GM10248 (cell line): ENCODE measurements around the gene SORT1.

Experiments used
- CTCF ChIA-PET: fragments of 300-600 bp; sonication (Branson Sonifier 250); formaldehyde crosslinking; extraction: SDS; loops from one replicate; lab custom pipeline; 2021; ENCODE audit warnings: antibody characterized with exemption; lab: Yijun Ruan, JAX
- POLR2A ChIA-PET: fragments of 350-650 bp; sonication (Branson Sonifier 250); formaldehyde crosslinking; extraction: SDS; loops from one replicate; lab custom pipeline; 2020; ENCODE audit warnings: antibody characterized with exemption; lab: Yijun Ruan, JAX
- DNase-seq: peaks from one replicate; pipeline ENCODE4 v3.0.0; 2012; ENCODE audit errors: extremely low spot score
- TF ChIP-seq, protein P1 (sequence below): IDR thresholded peaks from 2 replicates; pipeline ENCODE4 v1.5.1; 2012; ENCODE audit warnings: mild to moderate bottlenecking, low read depth; ENCODE audit errors: extremely low read depth, missing control alignments, control extremely low read depth

Gene SORT1

DNA sequence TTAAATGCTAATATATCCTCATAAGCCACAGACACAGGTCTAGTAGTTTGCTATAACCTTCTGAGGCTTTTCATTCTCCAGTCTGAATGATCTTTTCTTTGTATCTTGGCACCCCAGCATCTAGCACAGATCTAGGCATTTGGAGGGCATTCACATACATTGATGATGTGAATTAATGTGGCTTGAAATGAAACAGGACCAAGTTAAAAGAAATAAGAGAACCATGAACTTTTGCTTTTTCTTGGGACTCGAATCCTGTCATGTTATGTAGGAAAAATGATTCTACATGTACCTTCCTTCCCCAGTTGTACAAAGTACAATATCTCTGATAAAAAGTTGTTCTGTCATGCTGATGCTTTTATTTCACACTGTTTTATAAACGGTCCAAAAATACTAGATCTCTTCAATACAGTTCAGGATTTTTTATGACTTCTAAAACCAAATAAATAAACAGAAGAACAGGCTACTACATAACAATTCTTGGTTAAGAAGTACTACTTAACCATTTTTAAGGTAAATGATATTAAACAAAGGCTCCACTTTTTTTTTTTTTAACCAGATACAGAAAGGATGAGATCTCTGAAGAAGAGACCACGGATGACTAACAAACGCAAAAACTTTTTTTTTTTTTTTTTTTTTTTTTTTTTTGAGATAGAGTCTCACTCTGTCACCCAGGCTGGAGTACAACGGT, 3.0 kb downstream of the SORT1 start:
- ChIA-PET CTCF (interaction anchor here (1.6 to 8.8 kb wide), 3 partner anchors 8 to 144 kb away, joined by 3 to 197 read pairs (median 24); no protein-coding TSS in a partner anchor), POLR2A (no interaction called here)
- no peak for DNase-seq
- TF ChIP-seq, protein P1, sequence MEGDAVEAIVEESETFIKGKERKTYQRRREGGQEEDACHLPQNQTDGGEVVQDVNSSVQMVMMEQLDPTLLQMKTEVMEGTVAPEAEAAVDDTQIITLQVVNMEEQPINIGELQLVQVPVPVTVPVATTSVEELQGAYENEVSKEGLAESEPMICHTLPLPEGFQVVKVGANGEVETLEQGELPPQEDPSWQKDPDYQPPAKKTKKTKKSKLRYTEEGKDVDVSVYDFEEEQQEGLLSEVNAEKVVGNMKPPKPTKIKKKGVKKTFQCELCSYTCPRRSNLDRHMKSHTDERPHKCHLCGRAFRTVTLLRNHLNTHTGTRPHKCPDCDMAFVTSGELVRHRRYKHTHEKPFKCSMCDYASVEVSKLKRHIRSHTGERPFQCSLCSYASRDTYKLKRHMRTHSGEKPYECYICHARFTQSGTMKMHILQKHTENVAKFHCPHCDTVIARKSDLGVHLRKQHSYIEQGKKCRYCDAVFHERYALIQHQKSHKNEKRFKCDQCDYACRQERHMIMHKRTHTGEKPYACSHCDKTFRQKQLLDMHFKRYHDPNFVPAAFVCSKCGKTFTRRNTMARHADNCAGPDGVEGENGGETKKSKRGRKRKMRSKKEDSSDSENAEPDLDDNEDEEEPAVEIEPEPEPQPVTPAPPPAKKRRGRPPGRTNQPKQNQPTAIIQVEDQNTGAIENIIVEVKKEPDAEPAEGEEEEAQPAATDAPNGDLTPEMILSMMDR, result no peak

DNA sequence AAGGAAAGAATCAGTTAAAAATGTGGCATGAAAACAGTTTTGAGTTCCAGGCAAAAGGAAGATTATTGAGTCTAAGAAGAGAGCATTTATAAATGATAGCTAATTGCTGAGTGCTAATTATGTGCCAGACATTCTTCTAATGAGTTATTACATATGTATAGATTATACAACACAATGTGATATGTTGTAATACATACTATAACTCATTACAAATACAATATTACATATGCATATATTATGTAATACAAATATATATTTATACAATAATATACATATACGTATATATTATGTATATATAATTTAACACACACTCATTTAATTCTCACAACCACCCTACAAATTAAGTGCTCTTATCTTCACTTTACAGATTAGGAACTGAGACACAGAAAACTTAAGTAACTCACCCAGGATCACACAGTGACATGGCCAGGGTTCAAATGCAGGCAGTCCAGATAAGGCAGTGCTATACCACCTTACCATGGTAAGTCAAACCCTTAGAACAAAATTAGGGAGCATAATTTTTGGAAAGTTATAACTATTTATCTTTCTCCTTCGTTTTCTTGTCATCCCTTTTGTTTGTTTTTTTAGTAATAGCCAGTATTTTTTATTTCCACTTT, 4.0 kb downstream of the SORT1 start:
- POLR2A ChIA-PET, result no interaction called here
- TF ChIP-seq, protein P1, result no peak
- no peak for DNase-seq
- CTCF ChIA-PET, result interaction anchor here (0.7 to 2.0 kb wide), 3 partner anchors 14 to 116 kb away, joined by 3 to 4 read pairs (median 3); no protein-coding TSS in a partner anchor

DNA sequence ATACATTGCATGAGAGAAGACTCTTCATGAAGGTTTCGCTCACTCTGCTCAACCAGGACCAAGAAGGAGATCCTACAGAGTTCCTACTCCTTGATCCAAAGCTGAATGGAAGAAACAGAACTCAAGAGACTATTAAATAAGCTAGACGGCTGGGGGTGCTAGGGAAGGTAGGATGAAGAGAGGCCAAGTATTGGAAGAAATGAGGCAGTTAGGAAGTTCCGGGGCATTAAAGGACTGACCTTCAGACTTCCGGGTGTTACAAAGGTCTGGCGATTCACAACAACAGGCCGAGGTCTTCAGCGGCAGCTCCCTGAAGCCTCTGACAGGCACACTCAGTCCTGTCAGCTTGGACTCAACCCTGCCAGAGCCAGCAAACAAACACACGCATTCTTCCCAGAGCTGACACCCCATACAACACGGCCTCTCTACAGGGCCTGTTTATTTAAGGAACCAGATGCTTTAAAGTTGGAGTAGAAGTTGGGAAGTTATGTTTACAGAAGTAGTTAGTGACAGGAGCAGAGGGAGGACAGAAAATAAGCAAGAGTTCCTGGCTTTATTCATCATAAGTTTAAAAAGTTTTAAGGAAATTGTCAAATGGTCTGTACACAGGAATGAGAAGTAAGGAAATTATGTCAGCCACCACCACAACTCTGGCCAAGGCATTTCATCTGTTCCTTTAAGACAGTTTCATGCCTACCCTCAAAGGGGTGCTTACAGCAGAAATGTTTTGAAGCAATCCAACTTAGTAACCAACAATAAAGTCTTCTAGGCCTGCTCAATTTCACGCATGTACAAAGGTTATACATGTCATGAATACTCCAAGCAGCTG, 4.7 kb downstream of the SORT1 start:
- DNase-seq, result no peak
- TF ChIP-seq, protein P1, result no peak
- ChIA-PET CTCF (interaction anchor here (0.7 to 2.8 kb wide), 5 partner anchors 14 to 139 kb away, joined by 3 to 7 read pairs (median 3); no protein-coding TSS in a partner anchor), POLR2A (interaction anchor here (0.6 kb wide), 1 partner anchor 263 kb away, joined by 3 read pairs; no protein-coding TSS in a partner anchor)

DNA sequence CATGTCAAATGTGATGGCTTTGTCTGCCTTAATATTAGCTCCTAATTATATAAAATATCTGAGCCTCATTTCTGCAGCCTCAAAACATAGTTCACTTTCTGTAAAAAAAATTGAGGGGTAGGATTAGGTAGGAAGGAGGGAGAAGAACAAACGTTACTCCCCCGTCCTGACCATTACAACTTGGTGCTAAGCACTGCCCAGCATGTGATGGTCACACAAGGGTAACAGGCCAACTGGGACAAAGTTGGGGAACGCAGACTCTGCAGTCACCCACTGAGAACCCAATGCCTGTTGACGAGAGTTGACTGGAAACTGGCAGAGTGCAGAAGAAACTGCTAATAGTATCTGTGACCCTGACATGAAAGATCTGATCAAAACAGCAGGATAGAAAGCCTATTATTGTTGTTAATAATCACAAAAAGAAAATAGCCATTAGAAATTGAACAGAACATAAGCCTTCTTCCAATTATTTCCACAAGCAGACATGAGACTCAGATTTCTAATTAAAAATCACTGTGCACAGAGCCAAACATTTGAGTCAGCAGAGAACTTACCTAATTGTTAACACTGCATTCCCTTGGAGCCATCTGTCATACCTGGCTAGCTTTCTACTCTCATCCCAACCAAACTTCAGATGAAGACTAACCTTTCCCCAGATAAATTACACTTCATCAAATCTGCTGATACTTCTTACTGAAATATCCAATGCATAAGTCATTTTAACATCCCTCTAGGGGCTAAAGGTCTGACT, 5.5 kb downstream of the SORT1 start:
- TF ChIP-seq, protein P1, result no peak
- no peak for DNase-seq
- POLR2A ChIA-PET, result no interaction called here
- CTCF ChIA-PET, result interaction anchor here (0.8 to 2.8 kb wide), 6 partner anchors 8 to 140 kb away, joined by 3 to 11 read pairs (median 4); no protein-coding TSS in a partner anchor

DNA sequence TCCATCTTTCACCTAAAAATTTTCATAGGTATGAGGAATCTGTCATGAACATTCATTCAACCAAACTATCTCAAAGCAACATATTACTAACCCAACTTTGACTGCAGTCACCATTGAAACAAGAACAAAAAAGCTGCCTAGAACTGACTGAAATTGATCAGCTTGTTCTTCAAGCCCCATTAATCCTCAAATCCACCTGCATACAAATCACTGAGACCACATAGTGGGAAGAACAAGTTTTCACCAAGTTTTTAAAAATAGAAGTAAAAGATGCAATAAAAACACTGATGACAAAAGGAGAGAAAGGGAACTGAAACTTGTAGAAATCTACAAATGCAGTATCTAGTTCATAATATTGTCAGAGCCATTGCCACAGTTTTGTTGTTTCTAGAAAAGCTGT, 6.1 kb downstream of the SORT1 start:
- TF ChIP-seq, protein P1, result no peak
- peak; percentile 64 for DNase-seq
- ChIA-PET CTCF (interaction anchor here (1.2 to 2.8 kb wide), 4 partner anchors 9 to 140 kb away, joined by 3 to 11 read pairs (median 6); no protein-coding TSS in a partner anchor), POLR2A (no interaction called here)
